NCI-H748 treated with DMSO at 0.1 percent for 48 hours (cell line): ENCODE results near the gene ARHGAP44.
"Not testable (repeated sequence)": the region's sequence is repeated elsewhere in the genome, so short reads cannot be mapped to it uniquely, and the experiment has no call there.

Experiments used
- DNase-seq: peaks from one replicate; lab custom pipeline; 2025; lab: John Stamatoyannopoulos, UW

Gene ARHGAP44

DNA sequence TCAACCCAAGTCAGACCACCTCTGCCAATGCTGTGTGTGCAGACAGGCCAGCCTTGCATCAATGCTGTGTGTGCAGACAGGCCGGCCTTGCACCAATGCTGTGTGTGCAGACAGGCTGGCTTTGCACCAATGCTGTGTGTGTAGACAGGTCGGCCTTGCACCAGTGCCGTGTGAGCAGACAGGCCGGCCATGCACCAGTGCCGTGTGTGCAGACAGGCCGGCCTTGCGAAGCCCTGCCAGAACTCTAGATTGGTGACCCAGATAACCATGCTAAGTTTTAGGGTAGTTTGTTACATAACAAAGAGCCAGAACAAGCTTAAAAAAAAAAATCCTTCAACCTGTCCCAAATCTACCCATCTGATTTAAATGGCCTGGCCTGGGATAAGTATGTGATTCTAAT is 174.2 kb downstream of the ARHGAP44 start:
- no peak for DNase-seq

DNA sequence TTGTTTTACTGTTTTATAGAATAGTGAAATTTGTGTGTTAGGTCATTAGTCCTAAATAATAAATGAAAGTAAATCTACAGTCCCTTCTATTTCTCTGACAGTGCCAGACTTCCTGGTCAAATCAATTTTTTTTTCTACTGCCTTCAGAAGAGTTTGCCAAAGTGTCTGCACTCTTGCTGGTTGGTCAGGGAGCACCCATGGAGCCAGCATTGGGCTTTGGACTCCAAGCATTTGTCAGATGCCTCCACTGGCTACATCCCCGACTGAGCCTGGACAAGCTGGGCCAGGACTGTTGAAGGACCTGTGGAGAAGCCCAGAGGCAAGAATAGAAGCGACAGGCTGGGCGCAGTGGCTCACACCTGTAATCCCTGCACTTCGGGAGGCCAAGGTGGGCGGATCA is 174.9 kb downstream of the ARHGAP44 start:
- no peak for DNase-seq

GRCh38 chr17:12964840-12965239 is 175.5 kb downstream of the ARHGAP44 start:
- DNase-seq, result no peak

DNA sequence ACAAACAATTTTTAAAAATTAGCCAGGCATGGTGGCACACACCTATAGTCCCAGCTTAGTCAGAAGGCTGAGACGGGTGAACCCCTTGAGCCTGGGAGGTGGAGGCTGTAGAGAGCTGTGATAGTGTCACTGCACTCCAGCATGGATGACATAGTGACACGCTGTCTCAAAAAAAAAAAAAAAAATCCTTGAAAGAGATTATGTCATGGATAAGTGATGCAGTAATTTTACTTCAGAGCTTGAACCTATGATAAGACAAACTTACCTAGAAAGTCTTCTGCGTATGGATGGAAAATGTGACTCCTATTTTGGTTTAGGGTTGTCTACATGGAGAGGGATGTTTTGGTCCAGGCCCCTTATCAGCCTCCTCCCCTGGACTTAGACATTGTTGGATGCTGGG is 176.7 kb downstream of the ARHGAP44 start:
- DNase-seq, result no peak

GRCh38 chr17:12966413-12966812 is 177.1 kb downstream of the ARHGAP44 start:
- no peak for DNase-seq

DNA sequence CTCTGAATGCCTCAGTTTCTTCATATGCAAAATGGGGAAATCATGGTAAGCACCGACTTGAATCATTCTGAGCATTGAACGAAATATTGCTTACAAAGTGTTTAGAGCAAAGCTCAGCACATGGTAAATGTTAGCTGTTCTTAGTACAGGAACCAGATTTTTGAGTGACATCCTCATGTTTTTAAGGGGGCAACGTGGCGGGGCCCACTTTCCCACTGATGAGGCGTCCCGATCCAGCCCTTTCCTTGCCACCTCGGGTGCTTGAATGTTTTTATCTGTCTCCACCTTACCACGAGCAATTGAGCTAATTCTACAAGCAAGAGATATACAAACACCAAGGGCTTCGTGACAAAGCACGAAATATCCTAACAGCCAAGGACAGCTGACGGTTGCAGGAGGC is 178.7 kb downstream of the ARHGAP44 start:
- no peak for DNase-seq

- no peak for DNase-seq
Measured at GRCh38 chr17:12973496-12974004, 184.3 kb downstream of the ARHGAP44 start.

DNA sequence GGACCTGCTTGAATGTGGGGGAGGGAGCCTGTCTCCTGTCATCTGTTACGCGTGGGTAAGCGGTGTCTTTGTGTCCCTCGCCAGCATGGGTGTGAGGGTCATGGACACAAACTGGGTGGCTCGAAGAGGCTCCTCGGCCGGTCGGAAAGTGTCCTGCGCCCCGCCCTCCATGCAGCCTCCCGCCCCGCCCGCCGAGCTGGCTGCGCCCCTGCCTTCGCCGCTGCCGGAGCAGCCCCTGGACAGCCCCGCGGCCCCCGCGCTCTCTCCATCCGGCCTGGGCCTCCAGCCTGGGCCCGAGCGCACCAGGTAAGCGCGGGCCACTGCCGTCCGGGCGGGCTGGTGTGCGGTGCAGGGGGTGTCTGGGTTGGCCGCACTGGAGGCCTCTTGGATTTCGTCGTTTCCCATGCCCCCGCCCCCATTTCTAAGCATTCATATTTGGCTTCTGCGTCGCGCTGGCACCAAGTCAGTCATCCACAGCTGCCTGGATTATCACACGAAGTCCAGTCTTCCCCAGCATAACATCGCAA is 184.8 kb downstream of the ARHGAP44 start:
- DNase-seq, result no peak

DNA sequence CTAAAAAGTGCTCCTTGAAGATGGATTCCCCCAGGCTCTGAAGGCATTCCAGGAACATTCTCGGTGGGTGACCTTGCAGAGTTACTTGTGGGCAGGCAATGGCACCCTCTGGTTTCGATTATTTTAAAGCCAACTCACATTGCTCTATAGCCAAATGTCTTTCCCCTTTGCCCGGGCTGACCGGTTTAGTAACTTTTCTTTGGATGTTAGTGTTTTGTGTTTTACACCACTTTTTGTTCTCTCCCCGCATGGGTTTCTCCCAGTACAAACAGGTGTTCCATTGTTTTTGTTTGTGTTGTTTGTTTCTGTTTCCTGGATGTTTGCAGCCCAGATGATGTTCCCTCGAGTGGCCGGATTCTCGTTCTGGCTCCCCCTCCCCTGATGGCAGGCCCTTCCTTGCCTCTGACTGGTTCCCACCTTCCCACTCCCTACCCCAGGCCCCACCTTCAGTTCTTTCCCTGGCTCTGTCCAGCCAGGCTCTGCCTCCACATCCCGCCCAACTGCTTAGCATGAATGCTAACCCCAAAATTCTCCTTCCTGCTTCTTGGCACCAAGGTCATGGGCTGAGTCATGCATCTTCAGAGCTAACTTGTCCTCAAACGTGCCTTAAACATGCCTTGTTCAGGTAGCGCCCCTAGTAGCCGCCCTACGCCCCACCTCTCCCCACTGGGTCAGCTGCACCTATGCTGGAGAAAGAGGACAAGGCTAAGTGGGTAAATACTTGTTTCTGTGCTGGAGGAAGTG is 187.9 kb downstream of the ARHGAP44 start:
- DNase-seq, result no peak

DNA sequence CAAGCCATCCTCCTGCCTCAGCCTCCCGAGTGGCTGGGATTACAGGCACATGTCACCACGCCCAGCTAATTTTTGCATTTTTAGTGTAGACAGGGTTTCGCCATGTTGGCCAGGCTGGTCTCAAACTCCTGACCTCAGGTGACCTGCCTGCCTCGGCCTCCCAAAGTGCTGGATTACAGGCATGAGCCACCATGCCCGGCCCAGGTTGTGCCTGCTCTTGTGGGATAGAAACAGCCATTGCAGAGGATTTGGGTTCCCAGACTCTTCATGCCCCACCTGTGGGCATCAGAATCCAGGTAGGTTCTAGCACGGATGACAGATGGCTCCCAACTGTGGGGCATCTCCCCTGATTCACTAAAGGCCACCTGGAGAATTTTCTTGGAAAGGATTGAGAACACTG is 189.5 kb downstream of the ARHGAP44 start:
- DNase-seq, result not testable (repeated sequence)

- no peak for DNase-seq
Measured at GRCh38 chr17:12979246-12979645, 189.9 kb downstream of the ARHGAP44 start.

- DNase-seq, result no peak
Measured at GRCh38 chr17:12979826-12980500, 190.7 kb downstream of the ARHGAP44 start.

- DNase-seq, result no peak
Measured at GRCh38 chr17:12982224-12982623, 192.9 kb downstream of the ARHGAP44 start.

DNA sequence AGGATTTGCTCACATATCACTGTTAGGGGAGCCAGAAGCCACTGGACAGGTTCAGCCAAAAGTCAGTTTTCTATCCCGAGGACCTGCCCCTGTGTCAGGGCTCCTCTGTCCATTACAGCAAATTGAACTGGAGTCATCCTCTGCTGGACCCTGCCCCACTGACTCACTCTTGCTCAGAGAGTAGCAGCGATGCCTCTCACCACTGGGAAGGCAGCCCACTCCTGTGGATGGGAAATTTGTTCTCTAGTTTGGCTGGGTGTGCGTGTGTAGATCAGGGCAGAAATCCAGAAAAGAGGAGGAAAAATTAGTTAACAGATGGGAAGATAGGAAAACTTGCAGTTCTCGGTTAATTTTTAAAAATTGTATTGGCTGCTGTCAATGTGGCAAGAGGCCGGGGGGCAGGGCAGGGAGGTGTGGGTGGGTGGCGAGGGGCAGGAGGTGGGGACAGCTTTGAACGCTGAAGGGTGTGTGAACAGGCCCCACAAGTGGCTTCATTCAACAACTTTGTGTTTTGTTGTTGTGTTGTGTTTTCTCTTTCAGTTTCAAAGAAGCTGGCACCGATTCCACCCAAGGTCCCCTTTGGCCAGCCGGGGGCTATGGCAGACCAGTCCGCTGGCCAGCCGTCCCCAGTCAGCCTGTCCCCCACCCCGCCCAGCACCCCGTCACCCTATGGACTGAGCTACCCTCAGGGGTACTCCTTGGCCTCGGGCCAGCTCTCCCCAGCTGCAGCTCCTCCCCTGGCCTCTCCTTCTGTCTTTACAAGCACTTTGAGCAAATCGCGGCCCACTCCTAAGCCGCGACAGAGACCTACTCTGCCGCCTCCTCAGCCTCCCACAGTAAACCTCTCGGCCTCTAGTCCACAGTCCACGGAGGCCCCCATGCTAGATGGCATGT is 194.9 kb downstream of the ARHGAP44 start:
- no peak for DNase-seq

GRCh38 chr17:12985431-12986293 is 196.4 kb downstream of the ARHGAP44 start:
- no peak for DNase-seq

GRCh38 chr17:12987120-12987519 is 197.8 kb downstream of the ARHGAP44 start:
- DNase-seq, result no peak

- no peak for DNase-seq
Measured at GRCh38 chr17:12990041-12990808, 200.9 kb downstream of the ARHGAP44 start.

GRCh38 chr17:12990926-12991325 is 201.6 kb downstream of the ARHGAP44 start:
- no peak for DNase-seq

- DNase-seq, result no peak
Measured at GRCh38 chr17:12992676-12993075, 203.4 kb downstream of the ARHGAP44 start.

DNA sequence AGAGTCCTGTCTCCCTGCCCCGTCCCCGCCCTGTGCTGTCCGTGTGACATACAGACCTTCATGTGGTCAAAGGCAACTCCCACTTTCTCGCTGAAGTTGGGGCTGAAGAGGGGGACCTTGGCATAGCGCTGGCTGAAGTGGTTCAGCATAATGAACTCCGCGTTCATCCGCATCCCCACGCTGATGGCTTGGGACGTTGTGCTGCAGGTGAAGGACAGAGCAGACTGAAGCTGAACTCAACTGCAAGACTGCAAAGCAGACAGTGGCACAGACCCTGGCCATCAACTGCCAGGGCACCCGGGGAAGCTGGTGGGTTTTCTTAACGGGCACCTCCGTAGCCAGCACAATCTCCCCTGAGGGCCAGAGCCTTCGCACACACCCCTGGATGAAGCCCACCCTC is 204.3 kb downstream of the ARHGAP44 start:
- DNase-seq, result no peak
